COLO668 (cell line): ENCODE data around the gene PNLIPRP1.

ENCODE experiments used
- DNase-seq: peaks from one replicate; lab custom pipeline; 2025; ENCODE audit not compliant: unreplicated experiment; lab: John Stamatoyannopoulos, UW

PNLIPRP1 gene

GRCh38 chr10:116590590-116591444 is at the start of gene PNLIPRP1:
TSS of gene PNLIPRP1 (plus strand) at chr10:116590959. CDS start at chr10:116591130, 171 bp downstream.
- no peak for DNase-seq

- DNase-seq, result no peak
Observed at GRCh38 chr10:116542007-116542677, 48.6 kb upstream of the PNLIPRP1 start.

- no peak for DNase-seq
Observed at GRCh38 chr10:116545122-116545521, 45.6 kb upstream of the PNLIPRP1 start.

GRCh38 chr10:116545756-116546155 is 45.0 kb upstream of the PNLIPRP1 start, which contains the start of gene PNLIP:
TSS of gene PNLIP (plus strand) at chr10:116545931. CDS start at chr10:116546093, 162 bp downstream.
- no peak for DNase-seq

GRCh38 chr10:116548301-116548700 is 42.5 kb upstream of the PNLIPRP1 start:
- DNase-seq, result no peak

- DNase-seq, result no peak
Observed at GRCh38 chr10:116553378-116553980, 37.3 kb upstream of the PNLIPRP1 start.

- no peak for DNase-seq
Observed at GRCh38 chr10:116554628-116555027, 36.1 kb upstream of the PNLIPRP1 start.

- no peak for DNase-seq
Observed at GRCh38 chr10:116555880-116556279, 34.9 kb upstream of the PNLIPRP1 start.

GRCh38 chr10:116557305-116557880 is 33.4 kb upstream of the PNLIPRP1 start:
- no peak for DNase-seq

GRCh38 chr10:116565534-116565933 is 25.2 kb upstream of the PNLIPRP1 start:
- DNase-seq, result no peak

- no peak for DNase-seq
Observed at GRCh38 chr10:116566932-116567331, 23.8 kb upstream of the PNLIPRP1 start.

GRCh38 chr10:116567335-116567734 is 23.4 kb upstream of the PNLIPRP1 start:
- DNase-seq, result no peak

GRCh38 chr10:116574797-116575196 is 16.0 kb upstream of the PNLIPRP1 start:
- DNase-seq, result no peak

- DNase-seq, result no peak
Observed at GRCh38 chr10:116587878-116588591, 2.7 kb upstream of the PNLIPRP1 start.

- no peak for DNase-seq
Observed at GRCh38 chr10:116588995-116589394, 1.8 kb upstream of the PNLIPRP1 start.

- DNase-seq, result no peak
Observed at GRCh38 chr10:116589926-116590325, 833 bp upstream of the PNLIPRP1 start.

GRCh38 chr10:116593139-116593740 is 2.5 kb downstream of the PNLIPRP1 start:
- no peak for DNase-seq

- DNase-seq, result no peak
Observed at GRCh38 chr10:116594525-116595035, 3.8 kb downstream of the PNLIPRP1 start.

- DNase-seq, result no peak
Observed at GRCh38 chr10:116596062-116596461, 5.3 kb downstream of the PNLIPRP1 start.

GRCh38 chr10:116597543-116597942 is 6.8 kb downstream of the PNLIPRP1 start:
- no peak for DNase-seq
